NCI-H2081 treated with DMSO at 0.1 percent for 48 hours (cell line): ENCODE data around the gene EHD2.
A peak's percentile ranks its signal among the peaks of the same experiment; 100 is the strongest.
"Not testable (repeated sequence)": the region's sequence is repeated elsewhere in the genome, so short reads cannot be mapped to it uniquely, and the experiment has no call there.

Experiments
- DNase-seq: peaks from one replicate; lab custom pipeline; 2025; lab: John Stamatoyannopoulos, UW

The EHD2 gene

GRCh38 chr19:47769534-47769933, 56.3 kb downstream of the EHD2 start:
- DNase-seq: no peak

GRCh38 chr19:47771291-47771690, 58.1 kb downstream of the EHD2 start:
- not testable (repeated sequence) for DNase-seq

DNA sequence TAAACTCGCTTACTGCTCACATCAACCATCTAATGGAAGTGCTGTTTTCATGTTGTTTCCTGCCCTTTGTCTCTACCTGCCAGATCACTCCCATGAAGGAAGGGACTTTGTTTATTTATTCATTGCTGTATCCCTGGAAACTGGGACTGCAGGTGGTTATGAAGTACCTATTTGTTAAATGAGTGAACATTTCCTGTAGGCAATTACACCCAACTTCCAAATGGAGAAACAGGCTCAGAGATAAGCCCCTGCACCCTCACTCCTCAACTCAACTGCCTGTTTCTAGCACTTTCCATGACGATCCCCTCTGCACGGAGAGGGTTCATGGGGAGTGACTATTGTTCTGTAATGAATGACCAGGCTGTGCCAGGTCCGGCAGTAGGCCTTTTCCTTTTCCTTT, 63.3 kb downstream of the EHD2 start:
- peak; percentile 85 for DNase-seq

DNA sequence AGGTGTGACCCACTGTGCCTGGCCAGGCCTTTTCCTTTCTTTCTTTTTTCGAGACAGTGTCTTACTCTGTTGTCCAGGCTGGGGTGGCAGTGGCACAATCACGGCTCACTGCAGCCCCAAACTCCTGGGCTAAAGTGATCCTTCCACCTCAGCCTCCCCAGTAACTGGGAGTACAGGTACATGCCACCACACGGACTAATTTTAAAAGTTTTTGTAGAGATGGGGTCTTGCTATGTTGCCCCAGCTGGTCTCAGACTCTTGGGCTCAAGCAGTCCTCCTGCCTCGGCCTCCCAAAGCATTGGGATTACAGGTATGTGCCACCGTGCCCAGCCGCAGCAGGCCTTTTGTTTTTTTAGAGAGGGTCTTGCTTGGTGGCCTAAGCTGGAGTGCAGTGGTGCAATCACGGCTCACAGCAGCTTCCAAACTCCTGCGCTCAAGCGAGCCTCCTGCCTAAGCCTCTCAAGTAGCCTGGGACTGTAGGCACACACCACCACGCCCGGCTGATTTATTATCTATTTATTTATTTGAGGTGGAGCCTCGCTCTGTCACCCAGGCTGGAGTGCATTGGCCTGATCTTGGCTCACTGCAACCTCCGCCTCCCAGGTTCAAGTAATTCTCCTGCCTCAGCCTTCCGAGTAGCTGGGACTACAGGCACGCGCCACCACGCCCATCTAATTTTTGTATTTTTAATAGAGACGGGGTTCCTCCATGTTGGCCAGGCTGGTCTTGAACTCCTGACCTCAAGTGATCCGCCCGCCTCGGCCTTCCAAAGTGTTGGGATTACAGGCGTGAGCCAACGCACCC, 64.2 kb downstream of the EHD2 start:
- not testable (repeated sequence) for DNase-seq

- DNase-seq: peak; percentile 29
Measured at GRCh38 chr19:47778049-47778953, 65.1 kb downstream of the EHD2 start, which contains the start of gene SELENOW. SELENOW (plus strand) TSS chr19:47778703; CDS start chr19:47778786, 83 bp downstream.

GRCh38 chr19:47778954-47779351, 65.7 kb downstream of the EHD2 start:
- no peak for DNase-seq

GRCh38 chr19:47779524-47780214, 66.4 kb downstream of the EHD2 start:
- DNase-seq: no peak

- no peak for DNase-seq
Measured at GRCh38 chr19:47780215-47780551, 67.0 kb downstream of the EHD2 start.

DNA sequence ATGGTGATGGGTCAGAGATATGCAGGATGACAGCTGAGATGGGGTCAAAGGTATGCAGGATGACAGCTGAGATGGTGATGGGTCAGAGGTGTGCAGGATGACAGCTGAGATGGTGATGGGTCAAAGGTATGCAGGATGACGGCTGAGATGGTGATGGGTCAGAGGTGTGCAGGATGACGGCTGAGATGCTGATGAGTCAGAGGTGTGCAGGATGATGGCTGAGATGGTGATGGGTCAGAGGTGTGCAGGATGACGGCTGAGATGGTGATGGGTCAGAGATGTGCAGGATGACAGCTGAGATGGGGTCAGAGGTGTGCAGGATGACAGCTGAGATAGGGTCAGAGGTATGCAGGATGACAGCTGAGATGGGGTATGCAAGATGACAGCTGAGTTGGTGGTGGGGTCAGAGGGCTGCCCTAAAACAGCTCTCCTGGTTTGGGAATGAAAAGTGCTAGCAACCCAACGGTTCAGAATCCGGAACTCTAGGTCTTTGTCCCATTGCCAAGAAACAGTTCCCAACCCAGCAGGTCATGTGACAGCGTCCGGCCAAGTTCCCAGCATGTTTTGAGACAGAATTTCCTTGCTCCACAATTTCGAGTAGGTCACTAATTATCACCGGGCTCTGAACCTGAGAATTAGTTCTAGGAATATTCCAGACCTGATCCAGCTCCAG, 68.5 kb downstream of the EHD2 start:
- no peak for DNase-seq

GRCh38 chr19:47786566-47786965, 73.3 kb downstream of the EHD2 start:
- DNase-seq: no peak

DNA sequence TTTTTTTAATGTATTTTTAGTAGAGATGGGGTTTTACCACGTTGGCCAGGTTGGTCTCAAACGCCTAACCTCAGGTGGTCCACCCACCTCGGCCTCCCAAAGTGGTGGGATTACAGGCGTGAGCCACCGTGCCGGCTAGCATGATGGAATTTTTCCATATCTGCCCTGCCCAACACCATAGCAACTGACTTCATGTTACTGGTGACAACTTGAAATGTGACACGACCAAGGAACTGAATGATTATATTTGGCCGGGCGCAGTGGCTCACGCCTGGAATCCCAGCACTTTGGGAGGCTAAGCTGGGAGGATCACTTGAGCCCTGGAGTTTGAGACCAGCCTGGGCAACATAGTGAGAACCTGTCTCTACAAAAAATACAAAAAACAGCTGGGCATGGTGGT, 74.1 kb downstream of the EHD2 start:
- not testable (repeated sequence) for DNase-seq

DNA sequence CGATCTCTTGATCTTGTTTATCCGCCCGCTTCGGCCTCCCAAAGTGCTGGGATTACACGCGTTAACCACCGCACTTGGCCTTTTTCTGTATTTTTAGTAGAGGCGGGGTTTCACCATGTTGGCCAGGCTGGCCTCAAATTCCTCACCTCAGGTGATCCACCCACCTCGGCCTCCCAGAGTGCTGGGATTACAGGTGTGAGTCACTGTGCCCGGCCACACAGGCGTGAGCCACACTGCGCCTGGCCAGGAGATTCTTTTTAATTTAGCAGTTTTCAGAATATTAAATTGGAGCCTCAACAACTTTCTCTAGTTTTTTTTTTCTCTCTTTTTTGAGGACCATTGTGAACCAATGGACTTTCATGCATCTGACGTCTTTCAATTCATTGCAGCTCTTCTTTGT, 76.6 kb downstream of the EHD2 start:
- DNase-seq: not testable (repeated sequence)

DNA sequence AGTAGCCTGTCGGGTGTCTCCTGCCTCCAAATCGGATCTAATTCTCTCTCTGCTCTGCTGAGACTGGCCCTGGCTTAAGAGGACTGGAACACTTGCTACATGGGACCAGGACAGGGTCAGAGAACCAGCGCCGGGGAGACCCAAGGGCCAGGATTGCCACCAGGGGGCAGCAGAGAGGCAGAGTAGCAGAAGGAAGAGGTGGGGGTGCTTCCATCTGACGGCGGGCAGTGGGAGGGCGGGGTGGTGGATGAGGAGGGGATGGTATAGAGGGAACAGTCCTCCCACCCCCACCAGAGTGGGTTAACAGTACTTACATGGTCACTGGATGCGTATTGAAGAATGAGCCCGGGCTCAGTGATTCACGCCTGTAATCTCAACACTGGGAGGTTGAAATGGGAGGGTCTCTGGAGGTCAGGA, 77.2 kb downstream of the EHD2 start:
- DNase-seq: no peak

- no peak for DNase-seq
Measured at GRCh38 chr19:47792616-47793015, 79.4 kb downstream of the EHD2 start.
